WTC11 (cell line): Measurements from ENCODE around the gene CRLF1. TPM values are rescaled to one million over a fixed set of nuclear protein-coding genes. Genes with fewer than 3 reads are reported as not detected.

ENCODE experiments used
- ATAC-seq: fragments of 200-7000 bp; cut with Tn5 transposase; 2 replicates; pipeline ENCODE4 v1.10.0; 2021; ENCODE audit warnings: mild to moderate bottlenecking, moderate library complexity
- CTCF ChIA-PET: fragments of 300-600 bp; sonication (Branson Sonifier 250); formaldehyde crosslinking; loops from one replicate; lab custom pipeline; 2021; ENCODE audit warnings: antibody characterized with exemption; lab: Charles Lee
- POLR2A ChIA-PET: fragments of 350-600 bp; sonication (Branson Sonifier 250); formaldehyde crosslinking; loops from one replicate; lab custom pipeline; 2021; ENCODE audit warnings: antibody characterized with exemption; lab: Charles Lee
- DNase-seq: peaks from one replicate; pipeline ENCODE4 v3.0.0; 2021; ENCODE audit warnings: low spot score
- H3K27ac Mint-ChIP-seq: 2 replicates; pipeline ENCODE4 v1.8.0; 2021; ENCODE audit warnings: mixed read lengths
- H3K27me3 Mint-ChIP-seq: 2 replicates; pipeline ENCODE4 v1.8.0; 2021; ENCODE audit warnings: low read depth, mild to moderate bottlenecking, moderate library complexity, mixed read lengths
- H3K36me3 Mint-ChIP-seq: 2 replicates; pipeline ENCODE4 v1.8.0; 2021; ENCODE audit warnings: mixed read lengths
- H3K4me1 Mint-ChIP-seq: 2 replicates; pipeline ENCODE4 v1.8.0; 2022; ENCODE audit warnings: mixed read lengths
- H3K4me3 Mint-ChIP-seq: 2 replicates; pipeline ENCODE4 v1.8.0; 2021; ENCODE audit warnings: mild to moderate bottlenecking, moderate library complexity, mixed read lengths
- H3K9me3 Mint-ChIP-seq: 2 replicates; pipeline ENCODE4 v1.8.0; 2021; ENCODE audit warnings: mixed read lengths
- ELF4 ChIP-seq: sonication (generic); formaldehyde crosslinking; IDR thresholded peaks from 2 replicates; pipeline ENCODE4 v1.8.1; 2022; ENCODE audit warnings: low read depth, mild to moderate bottlenecking, moderate library complexity, missing genetic modification reagents
- MXD4 ChIP-seq: fragments of 250-450 bp; sonication (Bioruptor Pico); IDR thresholded peaks from 2 replicates; pipeline ENCODE4 v1.8.0; 2021; ENCODE audit warnings: mild to moderate bottlenecking, moderate library complexity, borderline replicate concordance
- NR1H2 ChIP-seq: sonication (generic); formaldehyde crosslinking; IDR thresholded peaks from 2 replicates; pipeline ENCODE4 v1.9.0; 2021; ENCODE audit warnings: mild to moderate bottlenecking, moderate library complexity, missing genetic modification reagents
- PRRX2 ChIP-seq: fragments of 250-450 bp; sonication (Bioruptor Pico); IDR thresholded peaks from 2 replicates; pipeline ENCODE4 v1.8.0; 2021; ENCODE audit warnings: mild to moderate bottlenecking
- RELA ChIP-seq: sonication (generic); formaldehyde crosslinking; IDR thresholded peaks from 2 replicates; pipeline ENCODE4 v1.8.1; 2022; ENCODE audit warnings: missing genetic modification reagents, mild to moderate bottlenecking, borderline replicate concordance
- SMAD4 ChIP-seq: sonication (generic); formaldehyde crosslinking; IDR thresholded peaks from 2 replicates; pipeline ENCODE4 v1.8.0; 2022; ENCODE audit warnings: mild to moderate bottlenecking, missing genetic modification reagents
- SOX15 ChIP-seq: fragments of 250-450 bp; sonication (Bioruptor Pico); IDR thresholded peaks from 2 replicates; pipeline ENCODE4 v1.9.0; 2021; ENCODE audit warnings: mild to moderate bottlenecking
- TCF7 ChIP-seq: sonication (generic); formaldehyde crosslinking; IDR thresholded peaks from 2 replicates; pipeline ENCODE4 v1.8.0; 2022; ENCODE audit warnings: mild to moderate bottlenecking, low read depth, missing genetic modification reagents, moderate library complexity
- ZNF138 ChIP-seq: sonication (generic); formaldehyde crosslinking; conservative IDR thresholded peaks from 2 replicates; pipeline ENCODE4 v1.8.1; 2022; ENCODE audit warnings: mild to moderate bottlenecking, moderate library complexity, missing genetic modification reagents
- ZNF317 ChIP-seq: sonication (generic); formaldehyde crosslinking; IDR thresholded peaks from 2 replicates; pipeline ENCODE4 v1.8.1; 2023; ENCODE audit warnings: low read depth, mild to moderate bottlenecking, moderate library complexity, missing genetic modification reagents, borderline replicate concordance
- ZNF423 ChIP-seq: fragments of 250-450 bp; sonication (Bioruptor Pico); IDR thresholded peaks from 2 replicates; pipeline ENCODE4 v2.1.2; 2022; ENCODE audit warnings: mild to moderate bottlenecking, moderate library complexity
- total RNA-seq: library from RNA; stranded (reverse); gene quantifications from 3 replicates; pipeline ENCODE4 v1.2.3, GENCODE V29; 2021
- TF ChIP-seq, protein P1 (sequence below): sonication (generic); formaldehyde crosslinking; IDR thresholded peaks from 2 replicates; pipeline ENCODE4 v1.8.1; 2023; ENCODE audit warnings: mild to moderate bottlenecking, missing genetic modification reagents, borderline replicate concordance
- TF ChIP-seq, protein P2 (sequence below): sonication (generic); formaldehyde crosslinking; IDR thresholded peaks from 2 replicates; pipeline ENCODE4 v1.8.0; 2022; ENCODE audit warnings: mild to moderate bottlenecking, missing genetic modification reagents
- TF ChIP-seq, protein P3 (sequence below): sonication (generic); formaldehyde crosslinking; IDR thresholded peaks from 2 replicates; pipeline ENCODE4 v1.8.1; 2023; ENCODE audit warnings: mild to moderate bottlenecking, missing genetic modification reagents, moderate library complexity
- TF ChIP-seq, protein P4 (sequence below): sonication (generic); formaldehyde crosslinking; IDR thresholded peaks from 2 replicates; pipeline ENCODE4 v1.8.1; 2023; ENCODE audit warnings: mild to moderate bottlenecking, missing genetic modification reagents

The CRLF1 gene
- total RNA-seq, 1 experiment from 2014 or later = 36.4 TPM

DNA sequence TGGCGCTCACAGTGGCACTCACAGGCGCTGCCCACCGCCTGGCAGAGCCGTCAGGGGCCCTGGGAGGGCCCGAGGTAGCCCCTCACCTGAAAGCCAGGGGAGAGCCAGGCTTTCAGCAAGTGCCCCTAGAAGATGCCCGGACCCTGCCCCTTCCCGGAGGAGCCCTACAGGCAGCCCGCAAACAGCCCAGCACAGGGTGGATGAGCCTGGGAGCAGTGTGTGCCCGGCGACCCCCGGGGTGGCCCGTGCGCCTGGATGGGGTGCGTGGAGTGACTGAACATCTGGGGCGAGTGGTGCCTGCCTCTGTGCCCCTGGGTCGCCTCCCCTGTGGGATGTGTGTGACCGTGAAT, 1.4 kb downstream of the CRLF1 start (continued):
- TF ChIP-seq, protein P1, sequence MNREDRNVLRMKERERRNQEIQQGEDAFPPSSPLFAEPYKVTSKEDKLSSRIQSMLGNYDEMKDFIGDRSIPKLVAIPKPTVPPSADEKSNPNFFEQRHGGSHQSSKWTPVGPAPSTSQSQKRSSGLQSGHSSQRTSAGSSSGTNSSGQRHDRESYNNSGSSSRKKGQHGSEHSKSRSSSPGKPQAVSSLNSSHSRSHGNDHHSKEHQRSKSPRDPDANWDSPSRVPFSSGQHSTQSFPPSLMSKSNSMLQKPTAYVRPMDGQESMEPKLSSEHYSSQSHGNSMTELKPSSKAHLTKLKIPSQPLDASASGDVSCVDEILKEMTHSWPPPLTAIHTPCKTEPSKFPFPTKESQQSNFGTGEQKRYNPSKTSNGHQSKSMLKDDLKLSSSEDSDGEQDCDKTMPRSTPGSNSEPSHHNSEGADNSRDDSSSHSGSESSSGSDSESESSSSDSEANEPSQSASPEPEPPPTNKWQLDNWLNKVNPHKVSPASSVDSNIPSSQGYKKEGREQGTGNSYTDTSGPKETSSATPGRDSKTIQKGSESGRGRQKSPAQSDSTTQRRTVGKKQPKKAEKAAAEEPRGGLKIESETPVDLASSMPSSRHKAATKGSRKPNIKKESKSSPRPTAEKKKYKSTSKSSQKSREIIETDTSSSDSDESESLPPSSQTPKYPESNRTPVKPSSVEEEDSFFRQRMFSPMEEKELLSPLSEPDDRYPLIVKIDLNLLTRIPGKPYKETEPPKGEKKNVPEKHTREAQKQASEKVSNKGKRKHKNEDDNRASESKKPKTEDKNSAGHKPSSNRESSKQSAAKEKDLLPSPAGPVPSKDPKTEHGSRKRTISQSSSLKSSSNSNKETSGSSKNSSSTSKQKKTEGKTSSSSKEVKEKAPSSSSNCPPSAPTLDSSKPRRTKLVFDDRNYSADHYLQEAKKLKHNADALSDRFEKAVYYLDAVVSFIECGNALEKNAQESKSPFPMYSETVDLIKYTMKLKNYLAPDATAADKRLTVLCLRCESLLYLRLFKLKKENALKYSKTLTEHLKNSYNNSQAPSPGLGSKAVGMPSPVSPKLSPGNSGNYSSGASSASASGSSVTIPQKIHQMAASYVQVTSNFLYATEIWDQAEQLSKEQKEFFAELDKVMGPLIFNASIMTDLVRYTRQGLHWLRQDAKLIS = no peak
- TF ChIP-seq PRRX2 (CRISPR knock-in tag) (no peak), ELF4 (CRISPR knock-in tag) (no peak), MXD4 (CRISPR knock-in tag) (no peak), NR1H2 (CRISPR knock-in tag) (no peak), SOX15 (CRISPR knock-in tag) (no peak)

DNA sequence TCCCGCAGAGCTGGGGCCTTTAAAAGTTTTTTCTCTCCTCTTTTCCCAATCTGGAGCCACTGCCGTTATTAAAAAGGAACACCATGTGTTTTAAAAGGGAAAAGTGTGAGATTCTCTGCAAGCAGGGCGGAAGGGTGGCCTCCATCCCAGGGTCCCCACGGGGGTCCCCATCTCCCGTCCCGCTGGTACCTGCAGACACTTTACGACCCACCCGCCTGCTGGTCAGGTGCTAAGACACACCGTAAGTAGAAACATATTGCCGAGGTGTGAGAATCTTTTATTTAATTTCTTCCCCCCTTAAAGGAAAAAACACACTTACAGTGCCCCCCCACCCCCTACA, 1.8 kb downstream of the CRLF1 start:
- Mint-ChIP-seq H3K4me1 (peaks cover 42% of the 10 kb centered on the region), H3K4me3 (peak overlapping the region; percentile 70), H3K27ac (no peak overlapping the region), H3K9me3 (no peaks in the 10 kb centered on the region), H3K36me3 (no peaks in the 10 kb centered on the region), H3K27me3 (peaks cover 88% of the 10 kb centered on the region)
- CTCF ChIA-PET = interaction anchor here (1.5 to 2.5 kb wide), 3 partner anchors 11 to 68 kb away, joined by 7 to 29 read pairs (median 21); partner anchors contain the start of gene REX1BD
- no peak for TF ChIP-seq RELA (CRISPR knock-in tag)
- TF ChIP-seq, protein P2, sequence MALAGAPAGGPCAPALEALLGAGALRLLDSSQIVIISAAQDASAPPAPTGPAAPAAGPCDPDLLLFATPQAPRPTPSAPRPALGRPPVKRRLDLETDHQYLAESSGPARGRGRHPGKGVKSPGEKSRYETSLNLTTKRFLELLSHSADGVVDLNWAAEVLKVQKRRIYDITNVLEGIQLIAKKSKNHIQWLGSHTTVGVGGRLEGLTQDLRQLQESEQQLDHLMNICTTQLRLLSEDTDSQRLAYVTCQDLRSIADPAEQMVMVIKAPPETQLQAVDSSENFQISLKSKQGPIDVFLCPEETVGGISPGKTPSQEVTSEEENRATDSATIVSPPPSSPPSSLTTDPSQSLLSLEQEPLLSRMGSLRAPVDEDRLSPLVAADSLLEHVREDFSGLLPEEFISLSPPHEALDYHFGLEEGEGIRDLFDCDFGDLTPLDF (CRISPR knock-in tag) = no peak
- TF ChIP-seq ZNF317 (CRISPR knock-in tag) = no peak
- TF ChIP-seq, protein P3, sequence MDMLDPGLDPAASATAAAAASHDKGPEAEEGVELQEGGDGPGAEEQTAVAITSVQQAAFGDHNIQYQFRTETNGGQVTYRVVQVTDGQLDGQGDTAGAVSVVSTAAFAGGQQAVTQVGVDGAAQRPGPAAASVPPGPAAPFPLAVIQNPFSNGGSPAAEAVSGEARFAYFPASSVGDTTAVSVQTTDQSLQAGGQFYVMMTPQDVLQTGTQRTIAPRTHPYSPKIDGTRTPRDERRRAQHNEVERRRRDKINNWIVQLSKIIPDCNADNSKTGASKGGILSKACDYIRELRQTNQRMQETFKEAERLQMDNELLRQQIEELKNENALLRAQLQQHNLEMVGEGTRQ (CRISPR knock-in tag) = no peak
- TF ChIP-seq SMAD4 (CRISPR knock-in tag) = no peak
- no peak for TF ChIP-seq ZNF138 (CRISPR knock-in tag)
- no peak for TF ChIP-seq TCF7
- POLR2A ChIA-PET = interaction anchor here (0.6 to 1.0 kb wide), 4 partner anchors 14 to 96 kb away, joined by 3 to 10 read pairs (median 4); no protein-coding TSS in a partner anchor
- no peak for DNase-seq
- ATAC-seq = no peak

DNA sequence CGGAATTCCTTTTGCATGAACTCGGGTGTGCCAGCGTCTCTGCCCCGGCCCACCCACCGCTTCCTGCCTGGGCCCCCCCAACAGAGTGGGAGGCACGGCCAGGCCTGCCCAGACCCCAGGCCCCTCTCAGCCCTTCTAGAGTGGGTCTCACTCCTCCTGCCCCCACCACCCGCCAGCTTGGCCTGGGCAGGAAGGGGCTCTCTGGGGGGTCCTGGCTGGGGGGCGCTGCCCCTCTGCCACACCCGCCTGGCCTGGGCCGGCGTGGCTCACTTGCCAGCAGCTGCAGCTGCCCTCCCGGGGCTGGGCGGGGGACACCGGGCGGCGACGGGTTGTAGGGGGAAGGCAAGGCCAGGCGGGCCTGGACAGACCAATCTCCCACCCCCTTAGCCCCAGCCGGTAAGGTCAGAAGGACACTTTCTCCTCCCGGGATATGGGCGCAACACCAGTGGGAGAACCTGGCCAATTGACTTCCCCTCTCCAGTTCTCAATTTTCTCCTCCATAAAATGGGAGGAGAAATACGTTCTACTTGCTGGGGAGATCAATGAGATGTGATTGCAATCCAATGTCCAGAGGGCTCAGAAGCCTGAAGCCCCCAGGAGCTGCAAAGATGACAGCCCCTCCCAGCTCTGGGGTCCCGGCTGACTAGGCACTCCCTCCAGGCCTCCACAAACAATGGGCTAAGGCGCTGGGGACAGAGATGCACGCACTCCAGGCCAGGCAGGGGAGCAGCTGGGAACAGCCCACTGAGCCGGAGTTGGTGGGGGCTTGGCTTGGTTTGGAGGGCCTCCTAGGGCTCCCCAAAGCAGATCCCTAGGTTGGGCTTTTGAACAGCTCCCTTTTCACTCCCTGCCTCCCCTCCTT, 2.4 kb downstream of the CRLF1 start:
- TF ChIP-seq, protein P4, sequence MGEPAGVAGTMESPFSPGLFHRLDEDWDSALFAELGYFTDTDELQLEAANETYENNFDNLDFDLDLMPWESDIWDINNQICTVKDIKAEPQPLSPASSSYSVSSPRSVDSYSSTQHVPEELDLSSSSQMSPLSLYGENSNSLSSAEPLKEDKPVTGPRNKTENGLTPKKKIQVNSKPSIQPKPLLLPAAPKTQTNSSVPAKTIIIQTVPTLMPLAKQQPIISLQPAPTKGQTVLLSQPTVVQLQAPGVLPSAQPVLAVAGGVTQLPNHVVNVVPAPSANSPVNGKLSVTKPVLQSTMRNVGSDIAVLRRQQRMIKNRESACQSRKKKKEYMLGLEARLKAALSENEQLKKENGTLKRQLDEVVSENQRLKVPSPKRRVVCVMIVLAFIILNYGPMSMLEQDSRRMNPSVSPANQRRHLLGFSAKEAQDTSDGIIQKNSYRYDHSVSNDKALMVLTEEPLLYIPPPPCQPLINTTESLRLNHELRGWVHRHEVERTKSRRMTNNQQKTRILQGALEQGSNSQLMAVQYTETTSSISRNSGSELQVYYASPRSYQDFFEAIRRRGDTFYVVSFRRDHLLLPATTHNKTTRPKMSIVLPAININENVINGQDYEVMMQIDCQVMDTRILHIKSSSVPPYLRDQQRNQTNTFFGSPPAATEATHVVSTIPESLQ (CRISPR knock-in tag) = no peak
- peak; percentile 31; the same call in 1 of the 2 replicates for TF ChIP-seq ZNF423
- H3K27ac Mint-ChIP-seq = no peak overlapping the region
- POLR2A ChIA-PET = interaction anchor here (1.0 kb wide), 1 partner anchor 15 kb away, joined by 3 read pairs; no protein-coding TSS in a partner anchor
- ATAC-seq (no peak; the same call in 1 of the 2 replicates), DNase-seq (no peak)
- peaks cover 88% of the 10 kb centered on the region for H3K27me3 Mint-ChIP-seq
- peak overlapping the region; percentile 54 for H3K4me3 Mint-ChIP-seq
- CTCF ChIA-PET = interaction anchor here (0.6 to 2.5 kb wide), 4 partner anchors 11 to 68 kb away, joined by 3 to 29 read pairs (median 14); partner anchors contain the start of gene REX1BD
- H3K4me1 Mint-ChIP-seq = peaks cover 36% of the 10 kb centered on the region
- H3K9me3 Mint-ChIP-seq = no peaks in the 10 kb centered on the region
- H3K36me3 Mint-ChIP-seq = no peaks in the 10 kb centered on the region
